Immature natural killer cell (primary cell): ENCODE measurements around the gene ANKRD9. TPM values are rescaled to one million over a fixed set of nuclear protein-coding genes. Genes with fewer than 3 reads are reported as not detected.
"Not testable (repeated sequence)": the region's sequence is repeated elsewhere in the genome, so short reads cannot be mapped to it uniquely, and the experiment has no call there.

ENCODE experiments used
- DNase-seq, 3 donors: peaks; one replicate each; pipeline ENCODE4 v3.0.0; 2022; ENCODE audit warnings: mixed read lengths in 1 of 3
- H3K27ac Mint-ChIP-seq, 6 donors: one replicate each; pipeline ENCODE4 v1.8.0; 2020; ENCODE audit warnings: mixed read lengths in 6 of 6, mild to moderate bottlenecking in 5 of 6, inconsistent platforms in 4 of 6, moderate library complexity in 3 of 6
- H3K27me3 Mint-ChIP-seq, 3 donors: one replicate each; pipeline ENCODE4 v1.8.0; 2020 to 2021; ENCODE audit warnings: low read depth in 3 of 3, mild to moderate bottlenecking in 3 of 3, mixed read lengths in 3 of 3, moderate library complexity in 3 of 3, inconsistent platforms in 1 of 3
- H3K36me3 Mint-ChIP-seq, 3 donors: one replicate each; pipeline ENCODE4 v1.8.0; 2020; ENCODE audit warnings: mixed read lengths in 3 of 3, inconsistent platforms in 2 of 3, mild to moderate bottlenecking in 2 of 3
- H3K4me1 Mint-ChIP-seq, 2 donors: one replicate each; pipeline ENCODE4 v1.8.0; 2020; ENCODE audit warnings: inconsistent platforms in 2 of 2, mild to moderate bottlenecking in 2 of 2, mixed read lengths in 2 of 2, moderate library complexity in 1 of 2
- H3K4me3 Mint-ChIP-seq, 5 donors: one replicate each; pipeline ENCODE4 v1.8.0; 2020; ENCODE audit warnings: mild to moderate bottlenecking in 5 of 5, mixed read lengths in 5 of 5, inconsistent platforms in 3 of 5, moderate library complexity in 3 of 5
- H3K9me3 Mint-ChIP-seq, 6 donors: one replicate each; pipeline ENCODE4 v1.8.0; 2020; ENCODE audit warnings: mild to moderate bottlenecking in 6 of 6, mixed read lengths in 6 of 6, inconsistent platforms in 4 of 6, moderate library complexity in 3 of 6
- polyA plus RNA-seq, 3 donors: library from polyadenylated mRNA; unstranded; fragments of 300-500 nt; fragmentation: Illumina TruSeq; gene quantifications; one replicate each; pipeline ENCODE4 v1.2.3, GENCODE V29; 2021

The ANKRD9 gene
- polyA plus RNA-seq, 3 donors from 2014 or later, result 0.22 to 2.1 (median 0.44) TPM

DNA sequence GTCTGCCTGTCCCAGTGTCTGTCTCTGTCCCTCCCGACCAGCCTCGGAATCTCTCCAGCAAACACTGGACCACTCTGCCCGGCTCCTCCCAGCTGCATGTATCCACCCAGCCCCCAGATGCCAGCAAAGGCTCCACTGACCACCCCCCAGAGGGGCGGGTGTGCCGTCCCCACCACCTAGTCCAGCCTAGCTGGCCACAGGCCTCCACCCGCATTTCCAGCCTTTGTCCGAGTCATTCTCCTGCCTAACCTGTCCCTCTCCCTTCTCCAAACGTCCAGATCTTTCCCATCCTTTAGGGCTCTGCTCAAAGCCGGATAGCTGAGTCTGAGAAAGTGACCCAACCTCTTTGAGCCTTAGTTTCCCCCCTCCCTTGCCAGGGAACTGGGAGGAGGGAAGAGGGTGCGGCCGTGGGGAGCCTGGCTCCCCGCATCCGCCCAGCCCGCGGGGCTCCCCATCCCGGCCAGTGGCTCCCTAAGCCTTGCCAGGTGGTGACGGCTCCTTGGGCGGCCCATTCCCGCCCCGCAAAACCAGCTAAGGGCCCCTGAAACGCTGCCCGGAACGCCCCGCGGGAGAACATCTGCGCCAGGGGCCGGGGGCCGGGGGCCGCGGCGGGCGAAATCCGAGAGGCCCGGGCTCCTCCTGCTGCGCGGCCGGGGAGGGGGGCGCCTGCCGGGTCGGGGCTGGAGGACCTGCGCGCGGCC, 34.6 kb upstream of the ANKRD9 start:
- no peak for DNase-seq
- Mint-ChIP-seq H3K36me3 (no peaks in the 10 kb centered on the region), H3K4me1 (peaks cover 0 to 3% of the 10 kb centered on the region in 2 donors), H3K4me3 (peak overlapping the region in 2 of 5 donors; percentile 13 to 29), H3K27me3 (peaks cover 4 to 16% (median 11%) of the 10 kb centered on the region in 3 donors), H3K27ac (no peak overlapping the region), H3K9me3 (no peaks in the 10 kb centered on the region)

DNA sequence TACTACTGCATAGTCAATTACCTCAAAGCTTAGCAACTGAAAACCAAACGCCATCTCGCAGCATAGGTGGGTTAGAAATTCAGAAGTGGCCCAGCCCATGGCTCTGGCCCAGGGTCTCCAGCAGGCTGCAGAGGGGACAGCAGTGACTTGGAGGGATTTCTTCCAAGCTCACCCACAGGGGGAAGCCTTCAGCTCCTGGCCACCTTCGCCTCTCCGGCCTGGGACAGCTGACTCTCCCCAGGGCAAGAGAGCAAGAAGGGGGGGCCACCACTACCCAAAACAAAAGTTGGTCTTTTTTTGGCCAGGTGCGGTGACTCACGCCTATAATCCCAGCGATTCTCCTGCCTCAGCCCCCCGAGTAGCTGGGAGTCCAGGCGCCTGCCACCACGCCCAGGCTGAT, 32.2 kb upstream of the ANKRD9 start:
- Mint-ChIP-seq H3K36me3 (no peaks in the 10 kb centered on the region), H3K27me3 (peaks cover 0 to 8% (median 4%) of the 10 kb centered on the region in 3 donors), H3K4me3 (no peak overlapping the region), H3K4me1 (peaks cover 0 to 3% of the 10 kb centered on the region in 2 donors), H3K9me3 (no peaks in the 10 kb centered on the region), H3K27ac (no peak overlapping the region)
- no peak for DNase-seq

DNA sequence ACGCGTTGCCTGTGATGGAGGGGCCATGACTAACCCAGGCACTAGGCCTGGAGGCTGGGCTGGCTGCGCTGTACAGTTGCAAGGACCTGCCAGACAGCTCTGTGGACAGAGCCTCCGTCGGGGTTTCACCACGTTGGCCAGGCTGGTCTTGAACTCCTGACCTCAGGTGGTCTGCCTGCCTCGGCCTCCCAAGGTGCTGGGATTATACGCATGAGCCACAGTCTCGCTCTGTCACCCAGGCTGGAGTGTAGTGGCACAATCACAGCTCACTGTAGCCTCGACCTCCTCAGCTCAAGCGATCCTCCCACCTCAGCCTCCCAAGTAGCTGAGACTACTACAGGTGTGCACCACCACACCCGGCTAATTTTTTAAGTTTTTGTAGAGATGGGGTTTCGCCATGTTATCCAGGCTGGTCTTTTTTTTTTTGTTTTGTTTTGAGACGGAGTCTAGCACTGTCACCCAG, 31.5 kb upstream of the ANKRD9 start:
- H3K9me3 Mint-ChIP-seq, H3K36me3 Mint-ChIP-seq, DNase-seq, H3K27ac Mint-ChIP-seq, H3K4me1 Mint-ChIP-seq, H3K27me3 Mint-ChIP-seq, H3K4me3 Mint-ChIP-seq: not testable (repeated sequence)

DNA sequence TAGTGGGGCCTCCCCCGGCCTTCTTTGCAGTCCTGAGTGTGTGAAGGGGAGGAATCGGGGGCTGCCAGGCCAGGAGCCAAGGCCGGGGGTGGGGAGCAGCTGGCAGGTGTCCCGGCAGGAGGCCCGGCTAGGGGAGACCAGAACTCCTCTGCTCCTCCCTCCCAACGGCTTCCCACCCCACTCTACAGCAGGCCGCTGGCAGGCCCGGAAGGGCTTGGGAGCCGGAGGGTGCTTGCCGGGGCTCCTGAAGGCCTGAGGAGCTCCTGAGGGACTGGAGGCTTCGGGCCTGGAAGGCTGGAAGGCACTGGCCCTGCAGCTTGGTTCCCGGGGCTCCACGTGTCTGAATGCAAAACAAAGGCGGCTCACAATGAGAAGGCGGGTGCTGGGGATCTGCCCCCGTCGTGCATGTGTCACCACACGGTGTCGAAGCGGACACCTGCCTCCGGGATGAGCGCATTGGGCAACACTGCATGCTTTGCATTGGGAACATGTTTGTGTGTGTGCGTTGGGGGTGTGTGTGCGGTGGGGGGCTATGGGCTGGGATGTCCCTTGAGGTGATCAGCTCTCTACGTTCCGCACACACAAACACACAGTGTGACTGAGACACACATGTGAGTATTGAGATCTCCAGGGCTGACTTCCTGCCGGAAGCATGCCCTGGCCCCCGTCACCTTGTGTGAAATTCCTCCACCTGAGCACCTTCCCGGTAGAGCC, 30.9 kb upstream of the ANKRD9 start:
- Mint-ChIP-seq H3K4me3 (no peak overlapping the region), H3K4me1 (peaks cover 0 to 3% of the 10 kb centered on the region in 2 donors), H3K36me3 (no peaks in the 10 kb centered on the region), H3K9me3 (no peaks in the 10 kb centered on the region), H3K27me3 (peaks cover 0 to 3% (median 3%) of the 10 kb centered on the region in 3 donors), H3K27ac (no peak overlapping the region)
- DNase-seq, result no peak

DNA sequence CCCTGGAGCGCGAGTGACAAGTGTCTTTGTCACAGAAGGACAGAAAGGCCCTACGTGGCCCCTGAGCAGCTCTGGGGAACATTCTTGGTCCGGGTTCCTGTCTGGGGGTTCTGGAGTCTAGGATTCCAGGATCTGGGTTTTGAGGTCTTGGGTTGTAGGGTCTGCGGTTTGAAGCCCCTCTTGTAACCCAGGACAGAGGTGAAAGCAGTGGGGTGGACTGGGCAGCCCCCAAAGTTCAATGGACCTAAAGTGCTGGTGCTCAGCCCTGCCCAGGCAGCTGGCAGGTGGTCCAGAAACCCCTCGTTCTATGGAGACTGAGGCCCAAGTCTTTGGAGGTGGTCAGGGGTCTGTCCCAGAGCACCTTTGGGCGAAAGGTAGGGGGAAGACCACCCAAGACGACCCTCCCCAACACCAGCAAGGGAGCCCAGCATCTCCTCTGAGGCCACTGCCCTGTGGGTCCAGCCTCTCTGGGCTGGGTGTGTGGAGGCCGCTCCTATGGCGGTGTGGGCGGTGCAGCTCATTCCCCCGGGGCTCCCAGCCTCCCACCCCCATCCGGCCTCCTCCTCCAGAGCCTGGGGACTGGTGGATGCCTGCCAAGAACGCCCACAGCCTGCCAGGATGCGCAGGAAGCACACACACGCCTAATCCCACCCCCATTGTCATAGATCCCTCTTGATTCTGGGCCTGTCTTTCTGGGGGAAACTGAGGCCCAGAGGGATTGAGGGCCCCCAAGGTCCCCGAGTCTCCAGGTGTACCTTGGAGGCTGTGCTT, 30.2 kb upstream of the ANKRD9 start:
- H3K36me3 Mint-ChIP-seq, result no peaks in the 10 kb centered on the region
- no peaks in the 10 kb centered on the region for H3K4me1 Mint-ChIP-seq
- H3K27ac Mint-ChIP-seq, result no peak overlapping the region
- H3K27me3 Mint-ChIP-seq, result peaks cover 0 to 3% (median 3%) of the 10 kb centered on the region in 3 donors
- no peak overlapping the region for H3K4me3 Mint-ChIP-seq
- H3K9me3 Mint-ChIP-seq, result no peaks in the 10 kb centered on the region
- DNase-seq, result no peak

DNA sequence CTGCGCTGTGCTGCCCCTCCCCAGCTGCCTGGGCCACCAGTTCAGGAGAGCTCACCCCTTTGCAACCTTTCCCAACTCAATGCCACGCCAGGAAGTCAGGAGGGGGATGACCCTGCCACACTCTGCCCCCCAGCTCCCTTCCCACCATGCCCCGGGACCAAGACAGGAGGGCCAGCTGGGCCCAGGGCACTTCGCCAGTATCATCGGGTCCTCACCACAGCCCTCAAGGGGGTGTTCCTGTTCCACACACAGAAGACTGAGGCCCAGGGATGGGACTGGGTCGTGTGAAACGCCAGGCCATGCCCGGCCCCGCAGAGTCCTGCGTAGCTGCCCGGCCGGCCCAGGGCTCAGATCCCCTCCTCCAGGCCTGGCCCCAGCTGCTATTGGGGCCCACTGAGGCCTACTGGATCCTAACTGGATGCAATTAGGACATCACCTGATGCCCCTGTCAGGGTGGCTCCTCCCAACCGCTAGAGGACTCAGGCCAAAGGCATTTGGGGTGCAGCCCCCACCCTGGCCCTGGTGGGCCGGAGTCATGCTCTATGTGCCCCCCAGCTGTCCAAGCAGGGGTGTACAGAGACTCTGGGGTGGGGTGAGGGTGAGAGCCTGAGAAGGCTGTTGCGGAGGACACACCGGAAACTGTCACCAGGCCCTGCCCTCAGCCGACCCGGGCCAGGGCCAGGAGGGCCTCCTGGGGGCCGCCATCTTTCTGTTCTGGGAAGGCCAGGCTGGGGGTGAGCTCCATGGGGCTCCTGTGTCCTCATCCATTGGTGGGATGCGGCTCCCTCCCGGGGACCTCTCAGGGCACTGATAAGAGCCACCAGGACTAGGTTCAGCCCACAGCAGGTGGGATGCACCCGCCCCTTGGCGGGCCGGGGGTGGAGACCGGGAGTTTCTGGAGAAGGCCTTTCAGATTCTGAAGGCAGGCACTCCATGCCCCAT, 29.3 kb upstream of the ANKRD9 start:
- no peak for DNase-seq
- Mint-ChIP-seq H3K4me1 (no peaks in the 10 kb centered on the region), H3K27me3 (peaks cover 0 to 3% (median under 1%) of the 10 kb centered on the region in 3 donors), H3K27ac (no peak overlapping the region), H3K36me3 (no peaks in the 10 kb centered on the region), H3K4me3 (no peak overlapping the region), H3K9me3 (no peaks in the 10 kb centered on the region)

DNA sequence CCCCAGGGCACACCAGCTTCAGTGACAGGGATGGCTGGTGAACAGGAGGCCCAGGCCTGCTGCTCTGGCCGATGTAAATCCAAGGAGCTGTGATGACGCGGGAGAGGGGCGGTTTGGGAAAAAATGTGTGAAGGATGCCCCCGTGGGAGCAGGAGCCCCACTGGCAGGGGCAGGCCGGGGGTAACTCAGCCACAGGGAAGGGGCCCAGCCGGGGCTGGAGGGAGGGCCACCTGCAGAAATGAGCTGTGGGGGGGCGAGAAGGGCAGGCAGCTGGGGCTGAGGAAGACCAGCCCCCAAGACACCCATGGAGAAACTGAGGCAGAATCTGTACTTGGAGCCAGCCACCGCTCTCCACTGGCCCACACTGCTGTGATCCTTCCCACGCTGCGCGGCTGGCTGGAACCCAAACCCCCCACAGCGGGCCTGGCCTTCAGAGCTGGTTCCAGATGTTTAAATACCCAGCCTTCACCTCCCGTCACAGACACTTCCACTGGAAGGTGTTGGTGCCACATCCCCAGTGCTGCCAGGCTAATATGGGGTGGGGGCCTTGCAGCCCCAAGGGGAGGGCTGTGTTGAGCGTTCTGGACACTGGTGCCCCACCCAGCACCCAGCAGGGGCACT, 28.5 kb upstream of the ANKRD9 start:
- H3K9me3 Mint-ChIP-seq, result no peaks in the 10 kb centered on the region
- H3K36me3 Mint-ChIP-seq, result no peaks in the 10 kb centered on the region
- H3K27ac Mint-ChIP-seq, result no peak overlapping the region
- no peaks in the 10 kb centered on the region for H3K4me1 Mint-ChIP-seq
- H3K27me3 Mint-ChIP-seq, result peaks cover 0 to 5% (median 0%) of the 10 kb centered on the region in 3 donors
- DNase-seq, result no peak
- no peak overlapping the region for H3K4me3 Mint-ChIP-seq

DNA sequence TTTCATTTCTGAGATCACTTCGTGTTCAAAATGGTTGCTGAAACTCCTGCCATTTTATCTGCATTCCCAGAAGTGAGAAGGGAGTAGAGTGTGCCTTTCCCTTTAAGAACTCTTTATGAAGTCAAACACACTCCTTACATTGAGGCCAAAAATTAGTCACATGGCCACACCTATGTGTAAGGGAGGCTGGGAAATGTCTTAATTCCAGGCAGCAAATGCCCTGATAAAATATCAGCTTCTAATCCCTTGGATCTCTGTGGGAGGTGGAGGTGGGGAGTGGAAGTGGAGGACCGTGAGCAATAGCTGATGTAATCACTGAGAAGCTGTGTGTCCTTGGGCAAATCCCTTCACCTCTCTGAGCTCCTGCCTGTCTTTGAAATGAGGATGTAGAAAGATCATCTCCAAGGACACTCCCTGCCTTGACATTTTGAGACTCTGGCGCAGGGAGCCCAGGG, 22.7 kb upstream of the ANKRD9 start:
- Mint-ChIP-seq H3K27me3 (peaks cover 0 to 2% (median 0%) of the 10 kb centered on the region in 3 donors), H3K4me1 (no peaks in the 10 kb centered on the region), H3K36me3 (no peaks in the 10 kb centered on the region), H3K4me3 (no peak overlapping the region), H3K27ac (no peak overlapping the region), H3K9me3 (no peaks in the 10 kb centered on the region)
- DNase-seq, result no peak

DNA sequence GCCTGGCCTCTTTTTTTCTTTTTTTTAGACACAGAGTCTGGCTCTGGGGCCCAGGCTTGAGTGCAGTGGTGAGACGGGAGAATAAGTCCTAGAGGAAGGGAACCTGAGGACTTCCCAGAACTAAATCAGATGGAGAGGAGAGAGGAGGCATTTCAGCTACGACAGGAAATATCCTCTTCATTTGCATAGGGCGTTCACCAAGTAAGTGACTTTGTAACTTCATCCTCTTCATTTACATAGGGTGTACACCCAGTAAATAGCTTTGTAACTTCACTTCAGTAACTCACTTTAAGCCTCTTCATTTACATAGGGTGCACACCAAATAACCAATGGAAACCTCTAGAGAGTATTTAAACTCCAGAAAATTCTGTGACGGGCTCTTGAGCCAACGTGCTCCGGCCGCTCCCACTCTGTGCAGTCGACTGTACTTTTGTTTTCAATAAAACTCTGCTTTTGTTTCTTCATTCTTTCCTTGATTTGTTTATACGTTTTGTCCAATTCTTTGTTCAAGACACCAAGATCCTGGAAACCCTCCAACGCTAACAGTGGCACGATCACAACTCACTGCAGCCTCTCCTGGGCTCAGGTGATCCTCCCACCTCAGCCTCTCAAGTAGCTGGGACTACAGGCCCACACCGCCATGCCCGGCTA, 21.4 kb upstream of the ANKRD9 start:
- Mint-ChIP-seq H3K27me3 (peaks cover 0 to 2% (median 0%) of the 10 kb centered on the region in 3 donors), H3K9me3 (no peaks in the 10 kb centered on the region), H3K36me3 (no peaks in the 10 kb centered on the region), H3K27ac (no peak overlapping the region), H3K4me1 (peaks cover 1% of the 10 kb centered on the region in 2 donors), H3K4me3 (no peak overlapping the region)
- DNase-seq, result no peak

DNA sequence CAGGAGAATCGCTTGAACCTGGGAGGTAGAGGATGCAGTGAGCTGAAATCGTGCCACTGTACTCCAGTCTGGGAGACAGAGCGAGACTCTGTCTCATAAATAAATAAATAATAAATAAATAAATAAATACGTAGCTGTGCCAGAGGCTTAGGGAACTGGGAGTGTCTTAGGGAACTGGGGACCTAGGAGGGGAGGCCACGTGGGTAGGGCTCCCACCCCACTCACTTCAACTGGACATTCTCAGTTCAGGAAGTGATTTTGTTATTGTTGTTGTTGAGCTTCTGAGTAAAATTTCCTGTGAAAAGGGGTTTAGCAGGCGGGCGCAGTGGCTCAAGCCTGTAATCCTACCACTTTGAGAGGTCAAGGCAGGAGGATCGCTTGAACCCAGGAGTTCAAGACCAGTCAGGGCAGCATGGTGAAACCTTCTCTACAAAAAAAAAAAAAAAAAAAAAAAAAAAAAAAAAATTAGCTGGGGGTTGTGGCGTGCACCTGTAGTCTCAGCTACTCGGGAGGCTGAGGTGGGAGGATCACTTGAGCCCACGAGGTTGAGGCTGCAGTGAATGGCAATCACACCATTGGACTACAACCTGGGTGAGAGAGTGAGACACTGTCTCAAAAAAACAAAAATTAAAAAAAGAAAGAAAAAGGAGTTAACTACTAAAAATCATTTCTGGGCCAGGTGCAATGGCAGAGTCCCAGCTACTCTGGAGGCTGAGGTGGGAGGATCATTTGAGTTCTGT, 19.0 kb upstream of the ANKRD9 start:
- Mint-ChIP-seq H3K27me3 (peaks cover 0 to 2% (median 0%) of the 10 kb centered on the region in 3 donors), H3K9me3 (no peaks in the 10 kb centered on the region), H3K4me1 (peaks cover 21 to 22% of the 10 kb centered on the region in 2 donors), H3K27ac (no peak overlapping the region), H3K4me3 (no peak overlapping the region), H3K36me3 (no peaks in the 10 kb centered on the region)
- no peak for DNase-seq

DNA sequence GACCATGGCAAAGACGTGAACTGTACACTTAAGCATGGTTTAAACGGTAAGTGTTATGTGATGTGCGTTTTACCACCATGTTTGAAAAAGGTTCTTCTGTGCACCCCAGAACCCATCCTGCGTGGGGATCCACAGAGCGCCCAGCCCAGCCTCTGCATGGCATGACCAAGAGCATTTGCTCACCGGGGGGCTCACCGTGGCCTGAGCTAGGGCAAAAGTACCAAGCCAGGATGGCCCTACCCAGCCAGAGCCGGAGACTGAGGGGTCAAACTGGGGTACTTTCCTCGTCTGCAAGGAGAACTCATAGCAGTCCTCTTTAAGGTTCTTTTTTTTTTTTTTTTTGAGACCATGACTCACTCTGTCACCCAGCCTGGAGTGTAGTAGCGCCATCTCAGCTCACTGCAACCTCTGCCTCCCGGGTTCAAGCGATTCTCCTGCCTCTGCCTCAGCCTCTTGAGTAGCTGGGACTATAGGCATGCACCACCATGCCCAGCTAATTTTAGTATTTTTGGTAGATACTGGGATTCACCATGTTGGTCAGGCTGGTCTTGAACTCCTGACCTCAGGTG, 16.4 kb upstream of the ANKRD9 start:
- Mint-ChIP-seq H3K4me3 (peak overlapping the region; percentile 90 to 97 (median 91)), H3K27me3 (peaks cover 0 to 2% (median 2%) of the 10 kb centered on the region in 3 donors), H3K27ac (peak overlapping the region; percentile 2 to 96 (median 88)), H3K4me1 (peaks cover 25 to 29% of the 10 kb centered on the region in 2 donors), H3K9me3 (no peaks in the 10 kb centered on the region), H3K36me3 (no peaks in the 10 kb centered on the region)
- DNase-seq, result no peak
